H1 (cell line): ENCODE measurements around the gene TMEM255B. TPM values are rescaled to one million over a fixed set of nuclear protein-coding genes. Genes with fewer than 3 reads are reported as not detected.

Experiments used
- CTCF ChIA-PET: fragments of 300-600 bp; sonication (Branson Sonifier 250); formaldehyde crosslinking; loops from one replicate; lab custom pipeline; 2021; ENCODE audit not compliant: partially characterized antibody; lab: Charles Lee
- POLR2A ChIA-PET: fragments of 300-600 bp; sonication (Branson Sonifier 250); formaldehyde crosslinking; loops from one replicate; lab custom pipeline; 2021; ENCODE audit warnings: inconsistent platforms; ENCODE audit not compliant: partially characterized antibody; lab: Charles Lee
- DNase-seq, 2 experiments: peaks; one replicate each; pipeline versions ENCODE4 v3.0.0 to v3.0.0-alpha.2; 2010 to 2022; ENCODE audit warnings: low spot score in 2 of 2, low read depth in 1 of 2, mixed read lengths in 1 of 2
- FAIRE-seq: peaks from 2 replicates; lab custom pipeline; 2011; peaks lifted over from hg19 to GRCh38; lab: Jason Lieb, UNC
- H2AFZ ChIP-seq: 2 replicates; pipeline ENCODE4 v1.8.1; 2012; ENCODE audit warnings: low read length, inconsistent platforms
- H2AK5ac ChIP-seq: 2 replicates; pipeline ENCODE4 v1.6.1; 2013; ENCODE audit warnings: low read depth, low read length
- H2BK120ac ChIP-seq: replicated peaks from 2 replicates; pipeline ENCODE3; 2013; ENCODE audit warnings: low read depth, low read length, inconsistent platforms
- H2BK12ac ChIP-seq: 2 replicates; pipeline ENCODE4 v1.6.1; 2013; ENCODE audit warnings: low read depth, low read length
- H2BK15ac ChIP-seq: 2 replicates; pipeline ENCODE4 v1.6.1; 2013; ENCODE audit warnings: low read length
- H2BK20ac ChIP-seq: 2 replicates; pipeline ENCODE4 v1.6.1; 2013; ENCODE audit warnings: low read length
- H2BK5ac ChIP-seq: 2 replicates; pipeline ENCODE4 v1.6.1; 2013; ENCODE audit warnings: low read depth, low read length
- H3K14ac ChIP-seq: 2 replicates; pipeline ENCODE4 v1.6.1; 2013; ENCODE audit warnings: inconsistent platforms; ENCODE audit not compliant: insufficient read length
- H3K18ac ChIP-seq: 2 replicates; pipeline ENCODE4 v1.6.1; 2013; ENCODE audit warnings: low read length; ENCODE audit errors: extremely low read depth
- H3K23ac ChIP-seq: 2 replicates; pipeline ENCODE4 v1.6.1; 2013; ENCODE audit warnings: inconsistent platforms; ENCODE audit not compliant: insufficient read length
- H3K23me2 ChIP-seq: 2 replicates; pipeline ENCODE4 v1.6.1; 2013; ENCODE audit warnings: low read depth, low read length
- H3K27ac ChIP-seq: 2 replicates; pipeline ENCODE4 v1.6.1; 2011; ENCODE audit warnings: low read depth, low read length, inconsistent platforms
- H3K27me3 ChIP-seq, 4 experiments: replicated peaks in 1 of 4; 1 replicate in 1 of 4; 2 replicates in 3 of 4; pipeline versions ENCODE4 v1.6.1 to v1.8.1; 2011 to 2013; ENCODE audit warnings: low read length in 3 of 4, mild to moderate bottlenecking in 3 of 4, inconsistent platforms in 2 of 4, mixed read lengths in 2 of 4, moderate library complexity in 1 of 4; ENCODE audit not compliant: control insufficient read depth in 3 of 4, insufficient read depth in 3 of 4; ENCODE audit errors: extremely low read depth in 1 of 4
- H3K36me3 ChIP-seq, 4 experiments: 2 replicates each; pipeline versions ENCODE4 v1.6.1 to v1.8.1; 2011 to 2013; ENCODE audit warnings: mild to moderate bottlenecking in 4 of 4, low read length in 3 of 4, moderate library complexity in 2 of 4, control low read depth in 1 of 4, inconsistent platforms in 1 of 4; ENCODE audit not compliant: insufficient read depth in 4 of 4, control insufficient read depth in 2 of 4
- H3K4ac ChIP-seq: replicated peaks from 2 replicates; pipeline ENCODE3; 2013; ENCODE audit warnings: low read length, low read depth, mixed read lengths, inconsistent platforms; ENCODE audit not compliant: insufficient read length
- H3K4me1 ChIP-seq, 4 experiments: replicated peaks in 1 of 4; 1 replicate in 1 of 4; 2 replicates in 3 of 4; pipeline versions ENCODE4 v1.6.1 to v1.8.1; 2011 to 2013; ENCODE audit warnings: low read length in 3 of 4, inconsistent platforms in 2 of 4, mixed read lengths in 1 of 4; ENCODE audit not compliant: insufficient read depth in 4 of 4, control insufficient read depth in 3 of 4
- H3K4me2 ChIP-seq, 2 experiments: 2 replicates each; pipeline versions ENCODE4 v1.6.1 to v1.8.1; 2011 to 2013; ENCODE audit warnings: low read depth in 2 of 2, low read length in 2 of 2, control low read depth in 1 of 2, inconsistent platforms in 1 of 2, mild to moderate bottlenecking in 1 of 2; ENCODE audit not compliant: insufficient read depth in 1 of 2
- H3K4me3 ChIP-seq, 4 experiments: fragments of 200-600, 300-600 bp in 1 of 4; sonication (generic), shearing (Covaris generic), sonication (Bioruptor Twin) in 1 of 4; 2 replicates each; pipeline versions ENCODE4 v1.5.1 to v1.8.1; 2011 to 2016; ENCODE audit warnings: low read length in 4 of 4, low read depth in 3 of 4, control low read depth in 2 of 4, inconsistent platforms in 2 of 4, mild to moderate bottlenecking in 2 of 4, mixed read lengths in 1 of 4, moderate library complexity in 1 of 4; ENCODE audit not compliant: insufficient read depth in 2 of 4; ENCODE audit errors: extremely low read depth in 1 of 4
- H3K56ac ChIP-seq: replicated peaks from 2 replicates; pipeline ENCODE3; 2013; ENCODE audit warnings: low read depth, mild to moderate bottlenecking, mixed read lengths, low read length, inconsistent platforms; ENCODE audit not compliant: insufficient read length
- H3K79me1 ChIP-seq: 2 replicates; pipeline ENCODE4 v1.6.1; 2013; ENCODE audit warnings: low read depth, low read length, control low read depth
- H3K79me2 ChIP-seq, 2 experiments: 2 replicates each; pipeline versions ENCODE4 v1.6.1 to v1.8.1; 2012 to 2013; ENCODE audit warnings: low read length in 2 of 2, mild to moderate bottlenecking in 2 of 2, inconsistent platforms in 1 of 2; ENCODE audit not compliant: insufficient read depth in 2 of 2, control insufficient read depth in 1 of 2
- H3K9ac ChIP-seq, 4 experiments: replicated peaks in 1 of 4; 1 replicate in 1 of 4; 2 replicates in 3 of 4; pipeline versions ENCODE4 v1.6.1 to v1.8.1; 2011 to 2013; ENCODE audit warnings: low read depth in 3 of 4, low read length in 3 of 4, control low read depth in 2 of 4, mild to moderate bottlenecking in 2 of 4, moderate library complexity in 2 of 4, inconsistent platforms in 1 of 4; ENCODE audit errors: extremely low read depth in 1 of 4
- H3K9me3 ChIP-seq, 2 experiments: 2 replicates each; pipeline versions ENCODE4 v1.6.1 to v1.8.1; 2012 to 2013; ENCODE audit warnings: mild to moderate bottlenecking in 2 of 2, moderate library complexity in 2 of 2, control low read depth in 1 of 2, inconsistent platforms in 1 of 2, low read depth in 1 of 2, low read length in 1 of 2, mixed read lengths in 1 of 2; ENCODE audit not compliant: insufficient read depth in 2 of 2
- H4K20me1 ChIP-seq, 2 experiments: replicated peaks in 1 of 2; 2 replicates each; pipeline versions ENCODE3 to v1.8.1; 2011 to 2013; ENCODE audit warnings: inconsistent platforms in 2 of 2, low read length in 2 of 2, mild to moderate bottlenecking in 1 of 2; ENCODE audit not compliant: insufficient read depth in 2 of 2, control insufficient read depth in 1 of 2
- H4K5ac ChIP-seq: 2 replicates; pipeline ENCODE4 v1.6.1; 2013; ENCODE audit warnings: low read length, low read depth, mixed read lengths, inconsistent platforms; ENCODE audit not compliant: insufficient read length
- H4K8ac ChIP-seq: 2 replicates; pipeline ENCODE4 v1.8.0; 2013; ENCODE audit warnings: mild to moderate bottlenecking, moderate library complexity, low read length, inconsistent platforms; ENCODE audit not compliant: insufficient read depth; ENCODE audit errors: extremely low read depth
- H4K91ac ChIP-seq: replicated peaks from 2 replicates; pipeline ENCODE3; 2013; ENCODE audit warnings: low read length, mixed read lengths, inconsistent platforms; ENCODE audit not compliant: insufficient read length
- HDAC2 ChIP-seq, 2 experiments: fragments of 300-600 bp in 1 of 2; sonication (generic) in 1 of 2; IDR thresholded peaks; 2 replicates each; pipeline ENCODE4 v1.6.1; 2011 to 2012; ENCODE audit warnings: low read depth in 2 of 2, low read length in 2 of 2, mild to moderate bottlenecking in 2 of 2, moderate library complexity in 2 of 2, borderline replicate concordance in 1 of 2, inconsistent platforms in 1 of 2
- RAD21 ChIP-seq, 2 experiments: IDR thresholded peaks in 1 of 2; conservative IDR thresholded peaks in 1 of 2; 2 replicates each; pipeline ENCODE4 v1.6.1; 2011; ENCODE audit warnings: low read depth in 2 of 2, low read length in 2 of 2, improper control_type of control experiment in 1 of 2, inconsistent platforms in 1 of 2, mild to moderate bottlenecking in 1 of 2, moderate library complexity in 1 of 2
- WGBS, 2 experiments: shearing (Covaris generic) in 1 of 2; methylation state at CpG; one replicate each; pipeline versions ENCODE4 v1.1.6 to v1.1.7; 2013 to 2015; ENCODE audit warnings: low lambda C conversion rate in 2 of 2, mixed read lengths in 2 of 2, inconsistent platforms in 1 of 2, low coverage in 1 of 2, missing lambda C conversion rate in 1 of 2; ENCODE audit not compliant: insufficient replicate concordance in 2 of 2, insufficient coverage in 1 of 2, insufficient read length in 1 of 2; ENCODE audit errors: extremely low coverage in 1 of 2, missing lambda C conversion rate in 1 of 2; 5-methylcytosine and 5-hydroxymethylcytosine counted together
- polyA plus RNA-seq, 7 experiments: library from polyadenylated mRNA; depleted of rRNA in 3 of 7; stranded (reverse) in 5 of 7; unstranded in 2 of 7; fragments of >200 nt in 5 of 7; fragments of 200-250 nt in 2 of 7; gene quantifications; 1 replicate in 5 of 7; 2 replicates in 1 of 7; 4 replicates in 1 of 7; pipeline versions ENCODE4 v1.2.1 to v1.2.3, GENCODE V29; 2011 to 2013; ENCODE audit warnings: missing spikeins in 2 of 7, mixed read lengths in 2 of 7
- total RNA-seq: library from RNA; stranded (reverse); fragmentation: NEBNext Ultra II Directional; extraction: Animal tissue kit (Norgen Biotek cat#: 25700); gene quantifications from 2 replicates; pipeline ENCODE4 v1.2.1, GENCODE V29; 2021

Gene TMEM255B
- total and polyA plus RNA-seq, 2 of the 8 experiments (the other 6 are each of a cell fraction or from before 2014, with no cell fraction given) = 3.4 to 4.4 TPM

DNA sequence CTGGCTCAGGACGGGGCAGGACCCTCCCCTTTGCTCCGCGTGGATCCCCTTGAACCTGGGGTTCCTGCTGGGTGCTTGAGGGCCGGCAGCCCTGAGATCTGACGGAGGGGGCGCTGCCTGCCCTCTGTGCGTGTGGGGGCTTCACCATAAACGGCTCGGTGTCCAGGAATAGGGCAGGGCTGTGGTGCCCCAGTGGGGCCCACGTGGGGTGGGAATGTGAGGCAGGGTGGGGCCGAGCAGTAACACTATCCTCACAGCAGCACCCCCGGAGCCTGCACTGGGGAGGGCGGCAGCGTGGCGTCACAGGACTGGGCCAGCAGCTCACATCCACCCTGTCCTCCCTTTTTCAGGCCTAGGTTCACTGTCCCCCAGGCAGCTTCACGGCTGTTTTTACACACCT lies 66.8 kb downstream of the TMEM255B start:
- Histone ChIP-seq H2BK15ac (no peak overlapping the region), H2BK5ac (no peak overlapping the region), H3K27ac (no peak overlapping the region), H3K23ac (no peak overlapping the region), H2AK5ac (no peak overlapping the region), H3K79me1 (no peaks in the 10 kb centered on the region), H3K4me3 (no peak overlapping the region), H2BK120ac (no peak overlapping the region), H4K20me1 (no peaks in the 10 kb centered on the region), H4K5ac (no peak overlapping the region), H3K4me1 (peaks cover 0 to 3% (median 0%) of the 10 kb centered on the region in 4 experiments; a peak in 1 of 7 replicates), H3K4me2 (no peak overlapping the region), H2AFZ (no peak overlapping the region), H3K9me3 (no peaks in the 10 kb centered on the region), H3K18ac (no peak overlapping the region), H3K14ac (no peak overlapping the region), H3K27me3 (no peaks in the 10 kb centered on the region; a peak in 1 of 7 replicates), H4K8ac (no peak overlapping the region; the same call in 1 of the 2 replicates), H3K56ac (no peak overlapping the region), H2BK12ac (no peak overlapping the region), H3K23me2 (no peaks in the 10 kb centered on the region), H3K9ac (no peak overlapping the region), H3K79me2 (no peaks in the 10 kb centered on the region), H2BK20ac (no peak overlapping the region), H3K4ac (no peak overlapping the region), H3K36me3 (peaks cover 0 to 13% (median 3%) of the 10 kb centered on the region in 4 experiments; a peak in 5 of 8 replicates), H4K91ac (no peak overlapping the region)
- FAIRE-seq (no peak), DNase-seq (no peak)
- ChIA-PET POLR2A (no interaction called here), CTCF (interaction anchor here (0.7 to 2.1 kb wide), 3 partner anchors 15 to 85 kb away, joined by 3 to 10 read pairs (median 8); no protein-coding TSS in a partner anchor)
- TF ChIP-seq RAD21 (IDR thresholded peaks at IDR 0.05 in 1 of 2, conservative IDR thresholded peaks at IDR 0.05 in 1 of 2; ENCODE audit: low read depth in 2 of 2, low read length in 2 of 2) (0 out of 4 replicates have a peak, but pooled peaks of 1 of the 2 experiments have one; percentile 6), HDAC2 (IDR thresholded peaks at IDR 0.05; ENCODE audit: borderline replicate concordance in 1 of 2, low read depth in 2 of 2, low read length in 2 of 2) (no peak)
- WGBS, 2 experiments = 92% methylated on average over 15 of the region's 16 CpGs; no CpG with 5 or more reads in 1 of the 2 experiments
